HepG2 (cell line): ENCODE measurements around the gene SLC45A1. TPM values are rescaled to one million over a fixed set of nuclear protein-coding genes. Genes with fewer than 3 reads are reported as not detected.

Source experiments
- BRD4 ChIP-seq: sonication (generic); formaldehyde crosslinking; IDR thresholded peaks from 2 replicates; pipeline ENCODE4 v1.4.0; 2020; ENCODE audit warnings: missing genetic modification reagents
- CHCHD3 ChIP-seq: sonication (generic); formaldehyde crosslinking; IDR thresholded peaks from 2 replicates; pipeline ENCODE4 v1.8.0; 2022; ENCODE audit warnings: mild to moderate bottlenecking, missing genetic modification reagents, moderate library complexity
- EZH2 ChIP-seq: conservative IDR thresholded peaks from 2 replicates; pipeline ENCODE4 v1.6.1; 2012; ENCODE audit warnings: mild to moderate bottlenecking, low read depth, low read length, moderate library complexity
- HMGA1 ChIP-seq: sonication (generic); formaldehyde crosslinking; conservative IDR thresholded peaks from 2 replicates; pipeline ENCODE4 v1.4.0; 2020; ENCODE audit warnings: missing genetic modification reagents
- IKZF5 ChIP-seq: IDR thresholded peaks from 2 replicates; pipeline ENCODE4 v1.6.1; 2018; ENCODE audit warnings: missing genetic modification reagents, mild to moderate bottlenecking, missing compliant biosample characterization
- LRRFIP1 ChIP-seq: sonication (generic); formaldehyde crosslinking; conservative IDR thresholded peaks from 2 replicates; pipeline ENCODE4 v1.4.0; 2020; ENCODE audit warnings: missing genetic modification reagents
- MYC ChIP-seq: sonication (generic); formaldehyde crosslinking; IDR thresholded peaks from 2 replicates; pipeline ENCODE4 v1.9.0; 2021; ENCODE audit warnings: missing genetic modification reagents, borderline replicate concordance
- SIX1 ChIP-seq: sonication (generic); formaldehyde crosslinking; IDR thresholded peaks from 2 replicates; pipeline ENCODE4 v1.4.0; 2020; ENCODE audit warnings: missing genetic modification reagents, borderline replicate concordance
- TBX2 ChIP-seq: sonication (generic); formaldehyde crosslinking; IDR thresholded peaks from 2 replicates; pipeline ENCODE4 v1.5.0; 2020; ENCODE audit warnings: missing genetic modification reagents, mild to moderate bottlenecking, borderline replicate concordance
- ZBTB26 ChIP-seq: IDR thresholded peaks from 2 replicates; pipeline ENCODE4 v1.6.1; 2016; ENCODE audit warnings: missing compliant biosample characterization, missing genetic modification reagents, borderline replicate concordance
- ZNF556 ChIP-seq: sonication (generic); formaldehyde crosslinking; IDR thresholded peaks from 2 replicates; pipeline ENCODE4 v1.4.0; 2020; ENCODE audit warnings: mild to moderate bottlenecking, missing genetic modification reagents, borderline replicate concordance
- ZNF749 ChIP-seq: sonication (generic); formaldehyde crosslinking; IDR thresholded peaks from 2 replicates; pipeline ENCODE4 v1.8.0; 2022; ENCODE audit warnings: mild to moderate bottlenecking, missing genetic modification reagents, moderate library complexity, borderline replicate concordance
- ZNF782 ChIP-seq: sonication (generic); formaldehyde crosslinking; IDR thresholded peaks from 2 replicates; pipeline ENCODE4 v1.4.0; 2020; ENCODE audit warnings: missing genetic modification reagents, mild to moderate bottlenecking, borderline replicate concordance
- ZSCAN30 ChIP-seq: sonication (generic); formaldehyde crosslinking; IDR thresholded peaks from 2 replicates; pipeline ENCODE4 v1.5.0; 2020; ENCODE audit warnings: mild to moderate bottlenecking, missing genetic modification reagents
- polyA plus RNA-seq, 8 experiments: library from polyadenylated mRNA; depleted of rRNA in 3 of 8; stranded (reverse) in 7 of 8; unstranded in 1 of 8; fragments of >200 nt; fragmentation: Illumina TruSeq in 4 of 8; extraction: Trizol in 4 of 8; gene quantifications; 2 replicates each; pipeline versions ENCODE4 v1.2.1 to v1.2.3, GENCODE V29; 2011 to 2016; ENCODE audit warnings: low read depth in 4 of 8, missing spikeins in 1 of 8, mixed read lengths in 1 of 8; ENCODE audit not compliant: insufficient read depth in 1 of 8
- total RNA-seq, 5 experiments: library from RNA; depleted of rRNA; stranded (reverse); fragments of >200 nt; fragmentation: Illumina TruSeq; extraction: Trizol; gene quantifications; 2 replicates each; pipeline ENCODE4 v1.2.3, GENCODE V29; 2016; ENCODE audit warnings: low read depth in 1 of 5
- TF ChIP-seq, protein P1 (sequence below): sonication (generic); formaldehyde crosslinking; IDR thresholded peaks from 2 replicates; pipeline ENCODE4 v1.9.0; 2022; ENCODE audit warnings: missing genetic modification reagents, mild to moderate bottlenecking, borderline replicate concordance
- TF ChIP-seq, protein P2 (sequence below): sonication (generic); formaldehyde crosslinking; conservative IDR thresholded peaks from 2 replicates; pipeline ENCODE4 v1.4.0; 2020; ENCODE audit warnings: missing genetic modification reagents
- TF ChIP-seq, protein P3 (sequence below): sonication (generic); formaldehyde crosslinking; IDR thresholded peaks from 2 replicates; pipeline ENCODE4 v1.8.0; 2022; ENCODE audit warnings: missing genetic modification reagents, mild to moderate bottlenecking, moderate library complexity, borderline replicate concordance

The SLC45A1 gene
- total and polyA plus RNA-seq, 2 of the 13 experiments (the other 11 are each of a cell fraction or from before 2014, with no cell fraction given) = not detected

GRCh38 chr1:8314346-8315280, 3.3 kb upstream of the SLC45A1 start (continued):
- TF ChIP-seq, protein P1, sequence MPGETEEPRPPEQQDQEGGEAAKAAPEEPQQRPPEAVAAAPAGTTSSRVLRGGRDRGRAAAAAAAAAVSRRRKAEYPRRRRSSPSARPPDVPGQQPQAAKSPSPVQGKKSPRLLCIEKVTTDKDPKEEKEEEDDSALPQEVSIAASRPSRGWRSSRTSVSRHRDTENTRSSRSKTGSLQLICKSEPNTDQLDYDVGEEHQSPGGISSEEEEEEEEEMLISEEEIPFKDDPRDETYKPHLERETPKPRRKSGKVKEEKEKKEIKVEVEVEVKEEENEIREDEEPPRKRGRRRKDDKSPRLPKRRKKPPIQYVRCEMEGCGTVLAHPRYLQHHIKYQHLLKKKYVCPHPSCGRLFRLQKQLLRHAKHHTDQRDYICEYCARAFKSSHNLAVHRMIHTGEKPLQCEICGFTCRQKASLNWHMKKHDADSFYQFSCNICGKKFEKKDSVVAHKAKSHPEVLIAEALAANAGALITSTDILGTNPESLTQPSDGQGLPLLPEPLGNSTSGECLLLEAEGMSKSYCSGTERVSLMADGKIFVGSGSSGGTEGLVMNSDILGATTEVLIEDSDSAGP (CRISPR knock-in tag) = peak; percentile 11; the same call in 1 of the 2 replicates
- TF ChIP-seq HMGA1 (CRISPR knock-in tag) (no peak), LRRFIP1 (CRISPR knock-in tag) (no peak), IKZF5 (peak; percentile 45; the same call in 1 of the 2 replicates), SIX1 (CRISPR knock-in tag) (no peak), EZH2 (no peak), ZNF782 (CRISPR knock-in tag) (no peak), ZSCAN30 (CRISPR knock-in tag) (no peak), TBX2 (CRISPR knock-in tag) (0 out of 2 replicates have a peak, but pooled peaks have one; percentile 12), MYC (CRISPR knock-in tag) (peak; percentile 25; the same call in 1 of the 2 replicates), CHCHD3 (no peak), ZBTB26 (CRISPR knock-in tag) (no peak), ZNF749 (CRISPR knock-in tag) (no peak), ZNF556 (CRISPR knock-in tag) (0 out of 2 replicates have a peak, but pooled peaks have one; percentile 48), BRD4 (CRISPR knock-in tag) (no peak)
- TF ChIP-seq, protein P2, sequence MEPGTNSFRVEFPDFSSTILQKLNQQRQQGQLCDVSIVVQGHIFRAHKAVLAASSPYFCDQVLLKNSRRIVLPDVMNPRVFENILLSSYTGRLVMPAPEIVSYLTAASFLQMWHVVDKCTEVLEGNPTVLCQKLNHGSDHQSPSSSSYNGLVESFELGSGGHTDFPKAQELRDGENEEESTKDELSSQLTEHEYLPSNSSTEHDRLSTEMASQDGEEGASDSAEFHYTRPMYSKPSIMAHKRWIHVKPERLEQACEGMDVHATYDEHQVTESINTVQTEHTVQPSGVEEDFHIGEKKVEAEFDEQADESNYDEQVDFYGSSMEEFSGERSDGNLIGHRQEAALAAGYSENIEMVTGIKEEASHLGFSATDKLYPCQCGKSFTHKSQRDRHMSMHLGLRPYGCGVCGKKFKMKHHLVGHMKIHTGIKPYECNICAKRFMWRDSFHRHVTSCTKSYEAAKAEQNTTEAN (CRISPR knock-in tag) = no peak
- TF ChIP-seq, protein P3, sequence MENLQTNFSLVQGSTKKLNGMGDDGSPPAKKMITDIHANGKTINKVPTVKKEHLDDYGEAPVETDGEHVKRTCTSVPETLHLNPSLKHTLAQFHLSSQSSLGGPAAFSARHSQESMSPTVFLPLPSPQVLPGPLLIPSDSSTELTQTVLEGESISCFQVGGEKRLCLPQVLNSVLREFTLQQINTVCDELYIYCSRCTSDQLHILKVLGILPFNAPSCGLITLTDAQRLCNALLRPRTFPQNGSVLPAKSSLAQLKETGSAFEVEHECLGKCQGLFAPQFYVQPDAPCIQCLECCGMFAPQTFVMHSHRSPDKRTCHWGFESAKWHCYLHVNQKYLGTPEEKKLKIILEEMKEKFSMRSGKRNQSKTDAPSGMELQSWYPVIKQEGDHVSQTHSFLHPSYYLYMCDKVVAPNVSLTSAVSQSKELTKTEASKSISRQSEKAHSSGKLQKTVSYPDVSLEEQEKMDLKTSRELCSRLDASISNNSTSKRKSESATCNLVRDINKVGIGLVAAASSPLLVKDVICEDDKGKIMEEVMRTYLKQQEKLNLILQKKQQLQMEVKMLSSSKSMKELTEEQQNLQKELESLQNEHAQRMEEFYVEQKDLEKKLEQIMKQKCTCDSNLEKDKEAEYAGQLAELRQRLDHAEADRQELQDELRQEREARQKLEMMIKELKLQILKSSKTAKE (CRISPR knock-in tag) = 0 out of 2 replicates have a peak, but pooled peaks have one; percentile 22
